Tibial nerve (tissue), 3 donors: ENCODE measurements around the gene SPTAN1.

Source experiments
- CTCF ChIP-seq, 5 experiments: fragments of 200-600 bp in 3 of 5; fragments of 450-650 bp in 2 of 5; sonication (generic) in 3 of 5; IDR thresholded peaks; one replicate each; pipeline ENCODE4 v1.5.1; 2016 to 2019; ENCODE audit warnings: antibody characterized with exemption in 5 of 5, mild to moderate bottlenecking in 3 of 5, moderate library complexity in 2 of 5
- POLR2A ChIP-seq, 2 donors: fragments of 450-650 bp; IDR thresholded peaks; one replicate each; pipeline ENCODE4 v1.6.1; 2017; ENCODE audit warnings: antibody characterized with exemption in 2 of 2, mild to moderate bottlenecking in 2 of 2, moderate library complexity in 2 of 2

- TF ChIP-seq POLR2A (IDR thresholded peaks at IDR 0.05) (no peak), CTCF (IDR thresholded peaks at IDR 0.05) (no peak)
Measured at GRCh38 chr9:128540634-128541360, 11.6 kb upstream of the SPTAN1 start.
